ENCODE results near the gene TMEM88. TPM values are rescaled to one million over a fixed set of nuclear protein-coding genes. Genes with fewer than 3 reads are reported as not detected.

TMEM88 gene
- total and polyA plus RNA-seq, 2 of the 13 experiments (the other 11 are each of a cell fraction or from before 2014, with no cell fraction given): 0.31 to 0.66 TPM

DNA sequence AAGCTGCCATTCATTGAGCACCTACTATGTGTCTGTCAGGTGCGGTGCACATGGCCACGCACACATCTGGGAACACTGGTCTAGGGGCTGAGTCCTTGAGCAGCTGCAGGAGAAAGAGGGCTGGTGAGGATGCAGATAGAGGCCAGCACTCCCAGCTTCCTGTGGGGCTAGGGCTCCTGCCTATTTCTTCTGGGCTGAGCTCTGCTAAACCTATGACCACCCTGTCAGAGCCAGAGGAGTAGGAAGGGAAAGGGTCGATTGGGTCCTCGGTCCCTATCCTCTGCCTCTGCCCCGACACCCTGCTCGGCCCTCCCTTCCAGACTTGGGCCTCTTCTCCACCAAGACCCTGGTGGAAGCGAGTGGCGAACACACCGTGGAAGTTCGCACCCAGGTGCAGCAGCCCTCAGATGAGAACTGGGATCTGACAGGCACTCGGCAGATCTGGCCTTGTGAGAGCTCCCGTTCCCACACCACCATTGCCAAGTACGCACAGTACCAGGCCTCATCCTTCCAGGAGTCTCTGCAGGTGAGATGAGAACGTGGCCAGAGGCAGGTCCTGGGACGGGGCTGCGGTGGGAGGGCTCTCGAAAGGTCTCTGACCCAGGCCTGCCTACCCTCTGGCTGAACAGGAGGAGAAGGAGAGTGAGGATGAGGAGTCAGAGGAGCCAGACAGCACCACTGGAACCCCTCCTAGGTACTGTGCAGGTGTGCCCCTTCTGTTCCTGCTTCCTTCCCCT lies 4.0 kb upstream of the TMEM88 start (continued):
- TF ChIP-seq, protein P1, sequence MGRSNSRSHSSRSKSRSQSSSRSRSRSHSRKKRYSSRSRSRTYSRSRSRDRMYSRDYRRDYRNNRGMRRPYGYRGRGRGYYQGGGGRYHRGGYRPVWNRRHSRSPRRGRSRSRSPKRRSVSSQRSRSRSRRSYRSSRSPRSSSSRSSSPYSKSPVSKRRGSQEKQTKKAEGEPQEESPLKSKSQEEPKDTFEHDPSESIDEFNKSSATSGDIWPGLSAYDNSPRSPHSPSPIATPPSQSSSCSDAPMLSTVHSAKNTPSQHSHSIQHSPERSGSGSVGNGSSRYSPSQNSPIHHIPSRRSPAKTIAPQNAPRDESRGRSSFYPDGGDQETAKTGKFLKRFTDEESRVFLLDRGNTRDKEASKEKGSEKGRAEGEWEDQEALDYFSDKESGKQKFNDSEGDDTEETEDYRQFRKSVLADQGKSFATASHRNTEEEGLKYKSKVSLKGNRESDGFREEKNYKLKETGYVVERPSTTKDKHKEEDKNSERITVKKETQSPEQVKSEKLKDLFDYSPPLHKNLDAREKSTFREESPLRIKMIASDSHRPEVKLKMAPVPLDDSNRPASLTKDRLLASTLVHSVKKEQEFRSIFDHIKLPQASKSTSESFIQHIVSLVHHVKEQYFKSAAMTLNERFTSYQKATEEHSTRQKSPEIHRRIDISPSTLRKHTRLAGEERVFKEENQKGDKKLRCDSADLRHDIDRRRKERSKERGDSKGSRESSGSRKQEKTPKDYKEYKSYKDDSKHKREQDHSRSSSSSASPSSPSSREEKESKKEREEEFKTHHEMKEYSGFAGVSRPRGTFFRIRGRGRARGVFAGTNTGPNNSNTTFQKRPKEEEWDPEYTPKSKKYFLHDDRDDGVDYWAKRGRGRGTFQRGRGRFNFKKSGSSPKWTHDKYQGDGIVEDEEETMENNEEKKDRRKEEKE (IDR thresholded peaks at IDR 0.05): no peak
- TF ChIP-seq, protein P2, sequence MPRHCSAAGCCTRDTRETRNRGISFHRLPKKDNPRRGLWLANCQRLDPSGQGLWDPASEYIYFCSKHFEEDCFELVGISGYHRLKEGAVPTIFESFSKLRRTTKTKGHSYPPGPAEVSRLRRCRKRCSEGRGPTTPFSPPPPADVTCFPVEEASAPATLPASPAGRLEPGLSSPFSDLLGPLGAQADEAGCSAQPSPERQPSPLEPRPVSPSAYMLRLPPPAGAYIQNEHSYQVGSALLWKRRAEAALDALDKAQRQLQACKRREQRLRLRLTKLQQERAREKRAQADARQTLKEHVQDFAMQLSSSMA (CRISPR knock-in tag; IDR thresholded peaks at IDR 0.05): no peak
- no peak for TF ChIP-seq WIZ (CRISPR knock-in tag; IDR thresholded peaks at IDR 0.05)
- TF ChIP-seq, protein P3, sequence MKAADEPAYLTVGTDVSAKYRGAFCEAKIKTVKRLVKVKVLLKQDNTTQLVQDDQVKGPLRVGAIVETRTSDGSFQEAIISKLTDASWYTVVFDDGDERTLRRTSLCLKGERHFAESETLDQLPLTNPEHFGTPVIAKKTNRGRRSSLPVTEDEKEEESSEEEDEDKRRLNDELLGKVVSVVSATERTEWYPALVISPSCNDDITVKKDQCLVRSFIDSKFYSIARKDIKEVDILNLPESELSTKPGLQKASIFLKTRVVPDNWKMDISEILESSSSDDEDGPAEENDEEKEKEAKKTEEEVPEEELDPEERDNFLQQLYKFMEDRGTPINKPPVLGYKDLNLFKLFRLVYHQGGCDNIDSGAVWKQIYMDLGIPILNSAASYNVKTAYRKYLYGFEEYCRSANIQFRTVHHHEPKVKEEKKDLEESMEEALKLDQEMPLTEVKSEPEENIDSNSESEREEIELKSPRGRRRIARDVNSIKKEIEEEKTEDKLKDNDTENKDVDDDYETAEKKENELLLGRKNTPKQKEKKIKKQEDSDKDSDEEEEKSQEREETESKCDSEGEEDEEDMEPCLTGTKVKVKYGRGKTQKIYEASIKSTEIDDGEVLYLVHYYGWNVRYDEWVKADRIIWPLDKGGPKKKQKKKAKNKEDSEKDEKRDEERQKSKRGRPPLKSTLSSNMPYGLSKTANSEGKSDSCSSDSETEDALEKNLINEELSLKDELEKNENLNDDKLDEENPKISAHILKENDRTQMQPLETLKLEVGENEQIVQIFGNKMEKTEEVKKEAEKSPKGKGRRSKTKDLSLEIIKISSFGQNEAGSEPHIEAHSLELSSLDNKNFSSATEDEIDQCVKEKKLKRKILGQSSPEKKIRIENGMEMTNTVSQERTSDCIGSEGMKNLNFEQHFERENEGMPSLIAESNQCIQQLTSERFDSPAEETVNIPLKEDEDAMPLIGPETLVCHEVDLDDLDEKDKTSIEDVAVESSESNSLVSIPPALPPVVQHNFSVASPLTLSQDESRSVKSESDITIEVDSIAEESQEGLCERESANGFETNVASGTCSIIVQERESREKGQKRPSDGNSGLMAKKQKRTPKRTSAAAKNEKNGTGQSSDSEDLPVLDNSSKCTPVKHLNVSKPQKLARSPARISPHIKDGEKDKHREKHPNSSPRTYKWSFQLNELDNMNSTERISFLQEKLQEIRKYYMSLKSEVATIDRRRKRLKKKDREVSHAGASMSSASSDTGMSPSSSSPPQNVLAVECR (CRISPR knock-in tag; IDR thresholded peaks at IDR 0.05; ENCODE audit: borderline replicate concordance): no peak

All from HepG2 (cell line).